GM19468 (cell line): ENCODE data around the gene MYCBP2.
A peak's percentile ranks its signal among the peaks of the same experiment; 100 is the strongest.
"Not testable (repeated sequence)": the region's sequence is repeated elsewhere in the genome, so short reads cannot be mapped to it uniquely, and the experiment has no call there.

Experiments
- ATAC-seq: cut with Tn5 transposase; IDR thresholded peaks from one replicate; pipeline ENCODE4 v1.9.1; 2021; ENCODE audit warnings: mild to moderate bottlenecking, moderate library complexity, moderate number of reproducible peaks; ENCODE audit not compliant: unreplicated experiment; ENCODE audit errors: extremely low read depth

The MYCBP2 gene

DNA sequence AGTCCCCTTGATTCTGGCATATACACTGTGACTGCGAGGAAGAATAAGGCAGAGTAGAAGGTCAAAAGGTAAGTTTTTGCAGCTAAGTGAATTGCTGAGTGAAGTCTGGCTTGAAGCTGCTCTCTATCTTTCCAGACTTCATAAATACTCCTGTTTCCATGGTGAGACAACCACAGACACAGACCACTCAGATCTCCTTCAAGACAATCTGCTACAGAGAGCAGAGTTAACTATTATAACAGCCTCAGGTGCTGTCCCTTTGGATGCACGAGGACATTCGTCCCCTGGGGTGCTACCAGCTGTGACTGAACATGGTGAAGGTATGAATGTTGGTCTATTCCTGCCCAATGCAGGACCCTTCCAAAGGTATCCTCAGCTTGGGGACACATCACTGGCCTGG lies 104.0 kb downstream of the MYCBP2 start:
- no peak for ATAC-seq

DNA sequence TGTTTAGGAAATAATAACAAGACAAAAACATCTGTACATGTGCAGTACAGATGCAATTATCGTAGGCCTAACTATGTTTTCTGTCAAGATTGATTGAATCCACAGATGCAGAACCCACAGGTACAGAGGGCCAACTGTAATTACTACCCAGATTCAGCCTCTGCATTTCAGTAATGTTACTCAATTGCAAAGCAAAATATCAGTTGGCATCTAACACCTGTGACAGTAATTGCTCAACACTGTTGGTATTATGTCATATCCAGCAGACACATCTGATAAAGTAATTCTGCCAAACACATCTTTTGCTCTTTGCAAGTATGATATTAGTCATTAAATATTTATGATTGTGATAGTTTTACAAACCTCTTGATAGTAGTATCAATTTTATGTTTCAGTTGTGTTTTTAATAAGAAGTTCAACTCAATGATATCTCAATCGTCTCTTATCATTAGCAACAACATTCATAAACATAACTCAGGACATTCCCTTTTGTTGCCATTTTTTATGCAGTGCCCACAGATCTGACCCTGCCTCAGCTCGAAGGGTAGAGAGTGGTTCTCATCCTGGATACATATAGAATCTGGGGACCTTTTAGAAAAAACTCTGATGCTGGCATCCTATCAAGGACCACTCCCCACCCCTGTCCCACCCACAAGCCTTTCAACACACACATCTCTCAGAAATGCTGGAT lies 104.7 kb downstream of the MYCBP2 start:
- ATAC-seq = no peak

GRCh38 chr13:77219401-77219800 lies 107.5 kb downstream of the MYCBP2 start:
- no peak for ATAC-seq

GRCh38 chr13:77218274-77218673 lies 108.6 kb downstream of the MYCBP2 start:
- no peak for ATAC-seq

DNA sequence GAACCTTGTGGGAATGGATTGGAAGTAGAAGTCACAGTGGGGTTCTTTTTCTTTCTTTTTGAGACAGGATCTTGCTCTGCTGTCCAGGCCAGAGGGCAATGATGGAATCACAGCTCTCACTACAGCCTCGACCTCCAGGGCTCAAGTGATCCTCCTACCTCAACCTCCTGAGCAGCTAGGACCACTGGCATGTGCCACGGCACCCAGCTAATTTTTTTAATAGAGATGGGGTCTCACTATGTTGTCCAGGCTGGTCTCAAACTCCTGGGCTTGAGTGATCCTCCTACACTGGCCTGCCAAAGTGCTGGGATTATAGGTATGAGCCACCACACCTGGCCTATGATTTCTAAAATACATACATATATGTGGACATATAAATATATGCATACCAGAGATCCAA lies 111.4 kb downstream of the MYCBP2 start:
- no peak for ATAC-seq

DNA sequence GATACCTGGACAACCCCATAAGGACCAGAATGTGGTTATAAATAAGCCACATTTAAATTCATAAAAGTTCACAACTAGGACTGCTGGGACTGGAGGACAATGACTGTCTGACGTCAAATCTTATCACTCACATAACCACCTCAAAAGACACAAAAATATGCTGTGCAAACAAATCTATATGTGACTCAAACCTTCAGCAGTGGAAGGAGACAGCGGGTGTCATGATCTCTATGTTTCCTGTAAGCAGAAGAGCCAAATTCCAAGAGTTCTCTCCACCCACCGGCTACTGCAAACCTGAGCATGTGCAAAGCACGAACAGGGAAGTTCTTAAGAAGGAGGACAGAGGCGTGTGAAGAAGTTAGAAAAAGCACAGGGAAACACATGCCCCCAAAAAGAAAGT lies 113.2 kb downstream of the MYCBP2 start:
- ATAC-seq = no peak

- ATAC-seq = no peak
Measured at GRCh38 chr13:77207943-77208342, 119.0 kb downstream of the MYCBP2 start.

DNA sequence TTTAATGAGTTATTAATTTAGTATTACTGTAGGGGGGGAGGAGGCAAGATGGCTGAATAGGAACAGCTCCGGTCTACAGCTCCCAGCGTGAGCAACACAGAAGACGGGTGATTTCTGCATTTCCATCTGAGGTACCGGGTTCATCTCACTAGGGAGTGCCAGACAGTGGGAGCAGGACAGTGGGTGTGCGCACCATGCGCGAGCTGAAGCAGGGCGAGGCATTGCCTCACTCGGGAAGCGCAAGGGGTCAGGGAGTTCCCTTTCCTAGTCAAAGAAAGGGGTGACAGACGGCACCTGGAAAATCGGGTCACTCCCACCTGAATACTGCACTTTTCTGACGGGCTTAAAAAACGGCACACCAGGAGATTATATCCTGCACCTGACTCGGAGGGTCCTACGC lies 127.9 kb downstream of the MYCBP2 start:
- not testable (repeated sequence) for ATAC-seq

- no peak for ATAC-seq
Measured at GRCh38 chr13:77196052-77196618, 130.8 kb downstream of the MYCBP2 start.

DNA sequence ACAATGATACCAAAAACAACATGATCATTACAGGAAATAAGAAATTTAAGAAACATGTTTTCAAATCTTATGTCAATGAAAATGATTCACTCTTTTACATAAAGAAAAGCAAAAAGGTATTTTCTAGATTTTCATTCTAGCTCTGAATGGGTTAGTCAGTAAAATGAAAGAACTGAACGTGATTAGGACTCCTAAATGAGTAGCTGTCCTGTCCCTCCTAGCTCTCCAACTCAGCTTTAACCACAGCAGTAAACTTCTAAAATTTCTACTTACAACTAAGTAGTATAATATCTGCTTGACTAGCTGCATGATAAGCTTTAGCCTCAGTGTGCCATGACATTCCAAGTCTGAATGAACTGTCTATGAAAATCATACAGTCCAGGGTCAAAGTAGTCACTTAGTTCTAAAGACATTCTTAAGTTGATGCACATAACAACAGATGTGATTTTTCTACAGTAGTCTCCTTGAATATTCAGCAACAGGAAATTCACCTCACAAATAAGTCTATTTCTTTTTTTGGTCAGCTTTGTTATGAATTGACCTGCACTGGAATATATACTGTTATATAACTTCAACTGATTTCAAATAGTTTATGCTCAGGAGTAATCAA lies 136.4 kb downstream of the MYCBP2 start:
- ATAC-seq = no peak

DNA sequence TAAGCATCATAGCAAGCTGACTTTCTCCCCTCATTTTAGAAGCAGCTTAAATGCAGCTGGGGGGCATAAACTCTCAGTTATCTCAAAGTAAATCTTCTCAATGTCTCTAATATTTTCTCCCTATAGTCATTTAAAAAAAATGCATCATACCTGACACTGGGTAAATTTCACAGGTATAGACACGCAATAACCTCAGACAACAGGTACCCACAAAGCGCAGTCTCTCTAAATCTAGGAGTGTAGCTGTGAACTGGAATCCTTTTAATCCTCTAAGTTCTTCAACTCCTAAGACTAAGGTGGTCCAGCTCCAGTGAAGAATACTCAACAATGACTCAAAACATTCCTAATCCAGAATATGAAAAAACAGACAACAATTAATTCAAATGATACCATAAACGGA lies 141.2 kb downstream of the MYCBP2 start:
- no peak for ATAC-seq

- ATAC-seq = peak; percentile 98
Measured at GRCh38 chr13:77184455-77184854, 142.4 kb downstream of the MYCBP2 start.

DNA sequence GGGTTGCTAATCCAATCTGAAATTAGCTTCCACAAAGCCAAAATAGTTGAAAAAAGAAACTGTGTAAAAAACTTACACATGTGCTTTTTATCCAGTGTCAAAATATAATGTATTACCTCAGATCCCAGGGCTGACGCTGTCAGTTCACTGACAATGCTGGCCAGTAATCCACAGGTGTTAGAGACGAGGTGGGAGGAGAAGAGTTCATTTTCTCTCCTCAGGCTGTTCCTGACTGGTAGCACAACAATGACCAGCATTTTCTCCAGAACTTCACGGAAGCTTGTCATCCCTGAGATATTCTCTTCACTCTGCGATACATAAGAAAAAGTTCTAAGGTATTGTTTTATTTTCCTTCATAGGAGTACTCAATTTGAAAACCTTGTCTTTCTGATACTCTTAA lies 146.9 kb downstream of the MYCBP2 start:
- ATAC-seq = no peak

- no peak for ATAC-seq
Measured at GRCh38 chr13:77177646-77178045, 149.2 kb downstream of the MYCBP2 start.

- no peak for ATAC-seq
Measured at GRCh38 chr13:77176350-77176749, 150.5 kb downstream of the MYCBP2 start.

- no peak for ATAC-seq
Measured at GRCh38 chr13:77172650-77173049, 154.2 kb downstream of the MYCBP2 start.

- no peak for ATAC-seq
Measured at GRCh38 chr13:77171451-77171850, 155.4 kb downstream of the MYCBP2 start.

- no peak for ATAC-seq
Measured at GRCh38 chr13:77168237-77168636, 158.7 kb downstream of the MYCBP2 start.

DNA sequence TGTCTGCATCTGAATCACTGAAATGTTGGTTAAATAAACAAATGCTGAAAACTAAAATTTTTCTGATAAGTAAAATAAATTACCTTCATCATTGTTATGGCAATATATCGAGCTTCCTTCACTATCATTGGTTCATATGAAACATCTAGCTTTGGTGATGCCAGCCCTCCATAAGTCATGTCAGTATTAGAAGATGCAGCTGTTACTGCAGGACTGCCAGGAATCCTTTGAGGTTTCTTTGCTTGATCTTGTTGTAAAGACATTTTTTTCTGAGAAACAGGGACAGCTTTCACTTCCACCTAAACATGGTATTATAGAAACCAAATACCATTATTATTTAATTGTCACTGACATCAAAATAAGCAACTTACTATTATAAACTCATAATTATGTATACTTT lies 176.2 kb downstream of the MYCBP2 start:
- ATAC-seq = no peak

DNA sequence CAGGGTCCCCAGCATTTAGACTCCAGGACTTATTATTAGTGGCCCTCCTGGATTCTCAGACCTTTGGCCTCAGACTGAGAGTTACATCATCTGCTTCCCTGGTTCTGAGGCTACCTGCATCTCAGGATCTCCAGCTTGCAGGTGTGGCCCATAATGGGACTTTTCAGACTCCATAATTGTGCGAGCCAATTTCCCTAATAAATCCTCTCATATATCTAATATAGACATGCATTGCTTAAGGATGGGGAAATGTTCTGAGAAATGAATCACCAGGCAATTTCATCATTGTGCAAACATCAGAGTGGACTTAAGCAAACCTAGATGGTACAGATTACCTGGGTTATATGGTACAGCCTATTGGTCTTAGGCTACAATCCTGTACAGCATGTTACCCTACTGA lies 183.5 kb downstream of the MYCBP2 start:
- ATAC-seq = no peak

GRCh38 chr13:77139306-77139705 lies 187.6 kb downstream of the MYCBP2 start:
- ATAC-seq = no peak

GRCh38 chr13:77138813-77139212 lies 188.1 kb downstream of the MYCBP2 start:
- ATAC-seq = no peak
